ENCODE results near the gene RXRB.

The RXRB gene

DNA sequence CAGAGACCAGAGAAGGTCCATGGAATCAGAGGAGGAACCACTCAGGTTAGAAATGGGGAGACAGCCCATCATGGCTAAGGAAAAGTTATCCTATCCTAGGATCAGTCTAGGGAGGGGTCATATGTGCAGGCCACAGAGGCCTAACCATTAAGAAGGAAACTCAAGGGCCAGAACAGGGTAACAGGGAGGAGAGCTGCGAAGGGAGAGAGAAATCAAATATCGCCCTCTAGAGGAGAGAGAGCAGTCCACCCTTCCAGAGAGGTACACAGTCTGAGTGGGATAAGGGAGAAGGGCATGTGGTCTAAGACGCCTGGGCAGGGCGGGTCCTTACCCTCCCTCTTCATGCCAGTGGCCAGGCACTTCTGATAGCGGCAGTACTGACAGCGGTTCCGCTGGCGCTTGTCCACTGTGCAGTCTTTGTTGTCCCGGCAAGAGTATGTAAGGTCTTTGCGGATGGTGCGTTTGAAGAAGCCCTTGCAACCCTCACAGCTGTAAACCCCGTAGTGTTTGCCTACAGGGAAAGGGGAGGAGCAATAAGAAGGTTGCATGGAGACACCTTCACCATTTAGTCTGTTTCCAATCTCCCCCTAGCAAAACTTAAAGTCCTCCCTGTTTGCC, 2.9 kb downstream of the RXRB start:
- peak overlapping the region in 5 of 11 experiments; percentile 3 to 28 (median 13); a peak in 4 of 22 replicates for H3K9ac ChIP-seq
- H3K27me3 ChIP-seq: peaks cover 12 to 19% (median 16%) of the 10 kb centered on the region in 11 experiments
- no peak for TF ChIP-seq Cebpa-rat (IDR thresholded peaks at IDR 0.05)
- peaks cover 27 to 50% (median 43%) of the 10 kb centered on the region in 10 experiments for H3K4me1 ChIP-seq
- peaks cover 46 to 56% (median 49%) of the 10 kb centered on the region in 11 experiments for H3K36me3 ChIP-seq
- no peak overlapping the region for H3K4me3 ChIP-seq
- peaks cover 14 to 56% (median 40%) of the 10 kb centered on the region in 11 experiments; a peak in 19 of 22 replicates for H4K20me1 ChIP-seq
- H3K9me3 ChIP-seq (replicated peaks in 1 of 11): no peaks in the 10 kb centered on the region
- H3K4me2 ChIP-seq: peak overlapping the region in 5 of 11 experiments; percentile 91 to 99 (median 98); a peak in 4 of 22 replicates
- H3K27ac ChIP-seq: no peak overlapping the region

DNA sequence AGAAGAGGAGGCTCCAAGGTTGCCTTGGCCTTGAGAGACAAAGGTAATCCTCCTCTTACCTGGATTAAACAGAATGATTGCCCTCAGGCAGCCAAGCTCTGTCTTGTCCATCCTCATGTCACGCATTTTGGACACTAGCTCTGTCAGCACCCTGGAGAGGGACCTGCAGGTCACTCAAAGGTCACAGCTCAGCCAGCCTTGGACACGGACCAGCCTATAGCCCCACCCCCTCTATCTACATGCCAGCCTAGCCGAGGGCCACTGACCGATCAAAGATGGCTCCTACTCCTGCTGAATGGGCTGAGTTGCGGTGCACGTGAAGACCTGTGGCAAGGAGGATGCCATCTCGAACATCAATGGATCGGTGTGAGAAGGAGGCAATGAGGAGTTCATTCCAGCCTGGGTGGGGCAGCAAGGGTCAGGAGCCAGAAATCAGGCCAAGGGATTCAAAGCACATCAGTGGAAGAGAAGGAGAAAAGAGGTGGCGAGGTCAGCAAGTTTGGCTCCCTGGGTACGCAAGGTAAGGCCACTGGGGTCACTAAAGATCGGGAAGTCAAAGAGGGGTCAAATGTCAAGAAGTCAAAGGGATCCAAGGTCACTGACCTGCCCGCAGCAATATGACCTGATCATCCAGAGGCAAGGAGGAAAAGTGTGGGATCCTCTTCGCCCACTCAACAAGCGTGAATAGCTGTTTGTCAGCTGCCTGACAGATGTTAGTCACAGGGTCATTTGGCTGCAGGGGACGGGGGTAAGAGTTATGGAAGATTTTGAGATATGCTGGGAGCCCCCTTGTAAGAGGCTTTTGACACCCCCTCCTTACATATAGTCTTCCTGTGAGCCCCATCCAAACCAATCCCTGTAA, 4.9 kb downstream of the RXRB start:
- H3K4me2 ChIP-seq: no peak overlapping the region
- peaks cover 14 to 63% (median 46%) of the 10 kb centered on the region in 11 experiments; a peak in 19 of 22 replicates for H4K20me1 ChIP-seq
- peaks cover 38 to 45% (median 39%) of the 10 kb centered on the region in 11 experiments for H3K36me3 ChIP-seq
- peaks cover 32 to 39% (median 36%) of the 10 kb centered on the region in 11 experiments for H3K27me3 ChIP-seq
- H3K27ac ChIP-seq: no peak overlapping the region
- peaks cover 18 to 42% (median 36%) of the 10 kb centered on the region in 10 experiments for H3K4me1 ChIP-seq
- no peaks in the 10 kb centered on the region for H3K9me3 ChIP-seq (replicated peaks in 1 of 11)
- no peak for TF ChIP-seq Cebpa-rat (IDR thresholded peaks at IDR 0.05)
- 0 out of 22 replicates have a peak overlapping the region, but pooled peaks of 1 of the 11 experiments have one; percentile 11 for H3K9ac ChIP-seq
- no peak overlapping the region for H3K4me3 ChIP-seq

DNA sequence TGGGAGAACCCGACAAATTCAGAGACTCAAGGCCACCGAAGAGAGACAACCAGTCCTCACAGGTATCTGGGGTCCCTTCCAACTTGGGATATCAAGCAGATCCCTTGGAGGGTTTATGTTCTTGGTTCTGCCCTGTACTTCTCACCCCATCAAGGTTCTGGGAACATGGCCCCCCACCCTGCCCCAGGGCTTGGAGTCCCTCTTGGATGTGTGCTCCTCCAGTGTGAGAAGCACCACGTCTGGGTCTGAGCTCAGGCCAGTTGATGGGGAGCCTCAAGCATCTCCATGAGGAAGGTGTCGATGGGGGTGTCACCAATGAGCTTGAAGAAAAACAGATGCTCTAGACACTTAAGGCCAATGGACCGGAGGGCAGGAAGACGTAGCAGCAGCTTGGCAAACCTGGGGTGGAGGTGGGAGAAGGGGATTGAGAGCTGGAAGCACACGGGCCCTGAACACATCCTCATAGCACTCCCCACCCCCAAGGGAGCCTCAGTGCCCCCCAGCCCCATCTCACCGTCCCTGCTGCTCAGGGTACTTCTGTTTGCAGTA, 6.0 kb downstream of the RXRB start:
- H3K4me1 ChIP-seq: peaks cover 16 to 39% (median 34%) of the 10 kb centered on the region in 10 experiments
- no peak overlapping the region for H3K27ac ChIP-seq
- H4K20me1 ChIP-seq: peaks cover 14 to 60% (median 46%) of the 10 kb centered on the region in 11 experiments; a peak in 19 of 22 replicates
- no peak overlapping the region for H3K4me3 ChIP-seq
- H3K36me3 ChIP-seq: peaks cover 38 to 45% (median 39%) of the 10 kb centered on the region in 11 experiments
- H3K9me3 ChIP-seq (replicated peaks in 1 of 11): no peaks in the 10 kb centered on the region
- TF ChIP-seq Cebpa-rat (IDR thresholded peaks at IDR 0.05): no peak
- H3K4me2 ChIP-seq: no peak overlapping the region
- H3K9ac ChIP-seq: no peak overlapping the region
- peaks cover 38 to 49% (median 46%) of the 10 kb centered on the region in 11 experiments for H3K27me3 ChIP-seq

DNA sequence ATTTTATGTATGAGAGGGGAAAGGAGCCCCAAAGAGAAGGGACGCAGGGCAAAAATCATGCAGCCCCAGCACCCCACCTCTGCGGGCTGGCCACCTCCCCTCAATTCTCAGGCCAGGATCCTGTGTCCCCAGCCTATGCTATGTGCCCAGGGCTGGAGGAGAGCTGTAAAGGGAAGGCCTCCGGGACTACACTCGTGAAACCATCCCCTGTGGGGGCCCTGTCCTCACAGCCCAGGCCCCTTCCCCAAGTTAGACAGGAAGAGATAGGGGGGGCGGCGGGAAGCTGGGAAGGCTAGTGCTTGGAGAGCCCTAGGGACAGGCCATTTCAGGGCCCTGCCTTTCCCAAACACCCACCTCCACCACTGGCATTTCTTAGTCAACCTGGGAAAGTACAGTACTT, 6.8 kb downstream of the RXRB start:
- Histone ChIP-seq H3K27ac (no peak overlapping the region), H3K4me3 (no peak overlapping the region), H3K4me2 (no peak overlapping the region), H3K9ac (no peak overlapping the region), H4K20me1 (peaks cover 14 to 54% (median 44%) of the 10 kb centered on the region in 11 experiments; a peak in 19 of 22 replicates), H3K9me3 (replicated peaks in 1 of 11) (no peaks in the 10 kb centered on the region), H3K27me3 (peaks cover 38 to 56% (median 52%) of the 10 kb centered on the region in 11 experiments), H3K36me3 (peaks cover 38 to 45% (median 39%) of the 10 kb centered on the region in 11 experiments), H3K4me1 (peaks cover 13 to 32% (median 26%) of the 10 kb centered on the region in 10 experiments)
- TF ChIP-seq Cebpa-rat (IDR thresholded peaks at IDR 0.05): no peak

DNA sequence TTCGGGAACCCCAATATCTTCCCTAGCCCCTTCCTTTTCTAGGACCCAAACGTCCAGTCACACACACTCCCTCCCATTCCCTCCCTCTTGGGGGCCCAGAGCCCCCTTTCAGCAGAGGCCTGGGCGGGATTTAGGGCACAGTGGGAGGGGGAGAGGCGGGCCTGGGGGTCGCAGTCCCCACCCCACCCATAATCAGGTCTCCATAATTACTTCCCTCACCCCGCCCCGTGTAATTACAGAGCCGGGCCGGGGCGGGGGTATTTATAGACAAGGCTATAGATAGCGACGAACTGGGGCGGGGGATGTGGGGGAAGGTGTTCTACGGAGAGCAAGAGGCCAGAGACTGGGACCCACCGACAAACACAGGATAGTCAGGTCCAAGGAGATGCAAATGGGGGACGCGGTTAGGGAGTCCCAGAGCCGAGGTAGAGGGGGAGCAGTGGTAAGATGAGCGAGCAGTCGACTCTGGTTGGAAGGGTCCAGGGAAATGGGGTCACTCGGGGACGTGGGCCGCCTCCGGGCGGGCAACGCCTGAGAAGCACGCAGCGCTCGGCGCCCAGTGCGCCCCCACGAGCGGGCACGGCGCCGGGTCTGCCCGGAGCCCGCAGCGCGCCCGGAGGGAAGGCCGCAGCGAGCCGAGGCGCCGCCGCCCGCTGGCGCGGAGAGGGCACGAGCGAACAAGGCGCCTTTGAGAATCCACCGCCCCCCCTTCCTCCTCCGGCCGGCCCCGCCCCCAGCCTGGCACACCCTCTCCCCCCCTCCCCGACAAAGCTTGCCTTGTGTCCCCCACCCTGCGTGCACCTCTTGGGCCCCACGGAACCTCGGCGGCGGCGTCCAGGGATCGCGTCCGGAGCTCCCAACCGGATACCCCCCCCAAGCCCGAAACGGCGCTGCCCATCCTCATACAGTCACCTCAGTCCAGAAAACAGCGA, 7.5 kb downstream of the RXRB start:
- TF ChIP-seq Cebpa-rat (IDR thresholded peaks at IDR 0.05): no peak
- Histone ChIP-seq H3K4me1 (peaks cover 13 to 25% (median 21%) of the 10 kb centered on the region in 10 experiments), H4K20me1 (peaks cover 8 to 48% (median 37%) of the 10 kb centered on the region in 11 experiments; a peak in 19 of 22 replicates), H3K4me3 (peak overlapping the region; percentile 31 to 59 (median 42); a peak in 16 of 20 replicates), H3K4me2 (peak overlapping the region; percentile 74 to 93 (median 85)), H3K27me3 (peaks cover 38 to 56% (median 52%) of the 10 kb centered on the region in 11 experiments), H3K27ac (no peak overlapping the region), H3K9me3 (replicated peaks in 1 of 11) (no peaks in the 10 kb centered on the region), H3K9ac (peak overlapping the region in 9 of 11 experiments; percentile 25 to 65 (median 52); a peak in 13 of 22 replicates), H3K36me3 (peaks cover 38 to 40% (median 39%) of the 10 kb centered on the region in 11 experiments)

DNA sequence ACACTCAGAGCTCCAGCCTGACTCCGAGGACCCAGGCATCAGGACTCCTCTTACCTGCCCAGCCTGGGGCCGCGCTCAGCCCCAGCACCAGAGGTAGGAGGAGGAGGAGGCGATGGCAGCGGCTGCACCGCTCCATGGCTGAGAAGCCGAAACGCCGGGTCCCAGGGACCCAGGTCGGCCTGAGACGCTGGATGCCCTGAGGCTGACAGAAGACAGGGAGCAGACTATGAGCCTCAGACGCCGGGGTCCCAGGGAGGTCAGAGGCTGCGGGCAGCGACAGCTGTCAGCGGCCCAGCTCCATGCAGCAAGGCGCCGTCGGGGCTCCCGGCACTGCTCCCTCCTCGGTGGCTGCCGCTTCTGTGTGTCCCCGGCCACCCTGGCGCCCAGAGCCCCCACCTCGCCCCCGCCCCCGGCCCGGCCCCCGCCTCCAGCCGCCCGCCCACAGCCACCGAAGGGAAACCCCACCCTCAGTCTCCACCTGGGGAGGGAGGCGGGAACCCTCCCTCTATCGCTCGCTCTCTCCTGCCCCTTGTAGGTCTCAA, 8.3 kb downstream of the RXRB start, which contains the start of gene COL11A2:
COL11A2 (minus strand) TSS at position 363 of the 542 bp plus-strand sequence; CDS start at position 136, 227 bp downstream.
- Histone ChIP-seq H3K27me3 (peaks cover 38 to 56% (median 52%) of the 10 kb centered on the region in 11 experiments), H3K27ac (no peak within 1 kb of the TSS), H3K4me2 (peak within 1 kb of the TSS; percentile 74 to 93 (median 85)), H3K9me3 (replicated peaks in 1 of 11) (no peaks in the 10 kb centered on the region), H4K20me1 (peaks cover 6 to 44% (median 30%) of the 10 kb centered on the region in 11 experiments; a peak in 18 of 22 replicates), H3K9ac (peak within 1 kb of the TSS in 9 of 11 experiments; percentile 25 to 65 (median 52); a peak in 13 of 22 replicates), H3K4me1 (peaks cover 13 to 19% (median 15%) of the 10 kb centered on the region in 10 experiments), H3K36me3 (peaks cover 36 to 38% (median 37%) of the 10 kb centered on the region in 11 experiments), H3K4me3 (peak within 1 kb of the TSS; percentile 31 to 59 (median 42); a peak in 16 of 20 replicates)
- TF ChIP-seq Cebpa-rat (IDR thresholded peaks at IDR 0.05): no peak

DNA sequence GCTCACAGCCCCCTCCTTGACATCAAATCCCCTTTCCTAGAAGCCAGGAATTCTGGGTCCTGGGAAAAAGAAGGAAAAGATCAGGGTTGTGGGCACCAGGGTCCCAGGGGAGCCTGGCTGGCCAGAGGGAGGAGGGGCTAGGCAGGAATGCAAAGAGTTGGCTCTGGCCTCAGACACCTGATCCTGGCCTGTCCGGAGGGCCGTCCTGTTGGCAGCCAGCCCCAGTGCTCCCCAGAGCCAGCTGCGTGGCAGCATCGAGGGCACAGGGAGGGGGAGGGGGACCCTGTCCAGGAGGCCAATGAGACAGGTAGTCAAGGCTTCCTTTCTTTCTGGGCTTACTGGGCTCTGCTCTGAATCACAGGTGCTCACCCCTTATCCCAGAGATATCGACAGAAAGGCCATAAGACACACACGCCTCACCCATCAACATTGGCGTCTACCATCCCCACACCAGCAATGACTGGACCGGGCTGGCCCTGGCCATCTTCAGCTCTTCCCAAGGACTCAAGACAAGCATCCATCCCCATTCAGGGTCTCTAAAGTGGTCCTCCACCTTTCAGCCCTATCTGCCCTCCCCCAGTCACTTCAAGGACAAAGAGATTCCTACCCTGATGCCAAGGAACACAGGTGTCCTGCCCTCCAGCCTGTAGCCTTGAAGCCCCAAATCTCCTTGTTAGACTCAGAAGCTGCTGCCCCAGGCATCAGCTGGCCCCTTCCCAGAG, 8.9 kb downstream of the RXRB start:
- Histone ChIP-seq H3K36me3 (peaks cover 30 to 32% (median 31%) of the 10 kb centered on the region in 11 experiments), H3K9ac (no peak overlapping the region; a peak in 1 of 22 replicates), H3K9me3 (replicated peaks in 1 of 11) (no peaks in the 10 kb centered on the region), H3K4me1 (peaks cover 12 to 19% (median 14%) of the 10 kb centered on the region in 10 experiments), H3K27me3 (peaks cover 38 to 56% (median 52%) of the 10 kb centered on the region in 11 experiments), H3K27ac (no peak overlapping the region), H3K4me2 (peak overlapping the region in 10 of 11 experiments; percentile 8 to 91 (median 50); a peak in 10 of 22 replicates), H4K20me1 (peaks cover 4 to 44% (median 26%) of the 10 kb centered on the region in 11 experiments; a peak in 16 of 22 replicates), H3K4me3 (no peak overlapping the region; a peak in 1 of 20 replicates)
- no peak for TF ChIP-seq Cebpa-rat (IDR thresholded peaks at IDR 0.05)

Data from BLaER1 treated with 17β-estradiol and CSF1 and Interleukin-3, amounts not matched to agents 10 nM and 100 nM (cell line).